SK-N-SH treated with all-trans-retinoic acid at 6 μM for 48 hours (cell line): ENCODE results near the gene EXOC3.

Experiments used
- ATAC-seq: fragments of 200-7000 bp; cut with Tn5 transposase; 3 replicates; pipeline ENCODE4 v1.9.1; 2020; ENCODE audit warnings: mild to moderate bottlenecking, moderate library complexity
- ARNTL ChIP-seq: fragments of 450-650 bp; formaldehyde crosslinking; IDR thresholded peaks from 2 replicates; pipeline ENCODE4 v1.5.0; 2020; ENCODE audit warnings: low read depth, mild to moderate bottlenecking, moderate library complexity, borderline replicate concordance
- BACH2 ChIP-seq: fragments of 250-450 bp; sonication (Bioruptor Pico); IDR thresholded peaks from 2 replicates; pipeline ENCODE4 v1.9.0; 2021; ENCODE audit warnings: mild to moderate bottlenecking, borderline replicate concordance
- CSDC2 ChIP-seq: fragments of 250-450 bp; sonication (Bioruptor Pico); IDR thresholded peaks from 2 replicates; pipeline ENCODE4 v1.5.0; 2020; ENCODE audit warnings: mild to moderate bottlenecking, moderate library complexity
- ESRRG ChIP-seq: fragments of 250-450 bp; sonication (Bioruptor Pico); IDR thresholded peaks from 2 replicates; pipeline ENCODE4 v1.6.1; 2021; ENCODE audit warnings: mild to moderate bottlenecking
- GLIS3 ChIP-seq: fragments of 250-450 bp; sonication (Bioruptor Pico); IDR thresholded peaks from 2 replicates; pipeline ENCODE4 v1.5.0; 2020; ENCODE audit warnings: mild to moderate bottlenecking, moderate library complexity
- ISL1 ChIP-seq: fragments of 250-450 bp; sonication (Bioruptor Pico); IDR thresholded peaks from 2 replicates; pipeline ENCODE4 v2.1.2; 2022; ENCODE audit warnings: mild to moderate bottlenecking, moderate library complexity
- OSR1 ChIP-seq: fragments of 250-450 bp; sonication (Bioruptor Pico); IDR thresholded peaks from 2 replicates; pipeline ENCODE4 v1.8.0; 2022; ENCODE audit warnings: moderate library complexity, mild to moderate bottlenecking, inconsistent platforms
- PPARA ChIP-seq: fragments of 250-450 bp; sonication (Bioruptor Pico); IDR thresholded peaks from 2 replicates; pipeline ENCODE4 v1.5.0; 2020; ENCODE audit warnings: mild to moderate bottlenecking, borderline replicate concordance
- RARB ChIP-seq: fragments of 250-450 bp; sonication (Bioruptor Pico); IDR thresholded peaks from 2 replicates; pipeline ENCODE4 v1.8.0; 2021; ENCODE audit warnings: mild to moderate bottlenecking, moderate library complexity
- SNAI2 ChIP-seq: fragments of 250-450 bp; sonication (Bioruptor Pico); IDR thresholded peaks from 2 replicates; pipeline ENCODE4 v1.5.0; 2020; ENCODE audit warnings: mild to moderate bottlenecking, moderate library complexity
- TCF4 ChIP-seq: fragments of 250-450 bp; sonication (Bioruptor Pico); IDR thresholded peaks from 2 replicates; pipeline ENCODE4 v1.8.0; 2021; ENCODE audit warnings: mild to moderate bottlenecking, moderate library complexity, borderline replicate concordance
- TOX ChIP-seq: fragments of 250-450 bp; sonication (Bioruptor Pico); IDR thresholded peaks from 2 replicates; pipeline ENCODE4 v1.8.0; 2021; ENCODE audit warnings: mild to moderate bottlenecking, moderate library complexity, borderline replicate concordance
- ZC3H10 ChIP-seq: fragments of 250-450 bp; sonication (Bioruptor Pico); IDR thresholded peaks from 2 replicates; pipeline ENCODE4 v1.5.1; 2021; ENCODE audit warnings: mild to moderate bottlenecking, moderate library complexity
- ZFP3 ChIP-seq: fragments of 250-450 bp; sonication (Bioruptor Pico); IDR thresholded peaks from 2 replicates; pipeline ENCODE4 v1.5.0; 2020; ENCODE audit warnings: mild to moderate bottlenecking, moderate library complexity
- ZFP30 ChIP-seq: fragments of 450-650 bp; formaldehyde crosslinking; IDR thresholded peaks from 2 replicates; pipeline ENCODE4 v1.5.0; 2022; ENCODE audit warnings: mild to moderate bottlenecking, moderate library complexity
- ZNF565 ChIP-seq: fragments of 450-650 bp; formaldehyde crosslinking; conservative IDR thresholded peaks from 2 replicates; pipeline ENCODE4 v1.5.0; 2020; ENCODE audit warnings: low read depth, mild to moderate bottlenecking, moderate library complexity
- ZNF70 ChIP-seq: fragments of 450-650 bp; formaldehyde crosslinking; IDR thresholded peaks from 2 replicates; pipeline ENCODE4 v1.5.0; 2020; ENCODE audit warnings: mild to moderate bottlenecking, moderate library complexity
- ZNF8 ChIP-seq: fragments of 450-650 bp; formaldehyde crosslinking; IDR thresholded peaks from 2 replicates; pipeline ENCODE4 v1.5.0; 2020; ENCODE audit warnings: mild to moderate bottlenecking, moderate library complexity
- TF ChIP-seq, protein P1 (sequence below): fragments of 250-450 bp; sonication (Bioruptor Pico); IDR thresholded peaks from 2 replicates; pipeline ENCODE4 v1.5.1; 2021; ENCODE audit warnings: mild to moderate bottlenecking, moderate library complexity
- TF ChIP-seq, protein P2 (sequence below): fragments of 250-450 bp; sonication (Bioruptor Pico); IDR thresholded peaks from 2 replicates; pipeline ENCODE4 v1.5.1; 2020; ENCODE audit warnings: low read depth, mild to moderate bottlenecking, moderate library complexity
- TF ChIP-seq, protein P3 (sequence below): fragments of 250-450 bp; sonication (Bioruptor Pico); IDR thresholded peaks from 2 replicates; pipeline ENCODE4 v1.8.0; 2021; ENCODE audit warnings: low read depth, mild to moderate bottlenecking, moderate library complexity, borderline replicate concordance
- TF ChIP-seq, protein P4 (sequence below): fragments of 250-450 bp; sonication (Bioruptor Pico); IDR thresholded peaks from 2 replicates; pipeline ENCODE4 v1.5.0; 2020; ENCODE audit warnings: mild to moderate bottlenecking, moderate library complexity

EXOC3 gene

DNA sequence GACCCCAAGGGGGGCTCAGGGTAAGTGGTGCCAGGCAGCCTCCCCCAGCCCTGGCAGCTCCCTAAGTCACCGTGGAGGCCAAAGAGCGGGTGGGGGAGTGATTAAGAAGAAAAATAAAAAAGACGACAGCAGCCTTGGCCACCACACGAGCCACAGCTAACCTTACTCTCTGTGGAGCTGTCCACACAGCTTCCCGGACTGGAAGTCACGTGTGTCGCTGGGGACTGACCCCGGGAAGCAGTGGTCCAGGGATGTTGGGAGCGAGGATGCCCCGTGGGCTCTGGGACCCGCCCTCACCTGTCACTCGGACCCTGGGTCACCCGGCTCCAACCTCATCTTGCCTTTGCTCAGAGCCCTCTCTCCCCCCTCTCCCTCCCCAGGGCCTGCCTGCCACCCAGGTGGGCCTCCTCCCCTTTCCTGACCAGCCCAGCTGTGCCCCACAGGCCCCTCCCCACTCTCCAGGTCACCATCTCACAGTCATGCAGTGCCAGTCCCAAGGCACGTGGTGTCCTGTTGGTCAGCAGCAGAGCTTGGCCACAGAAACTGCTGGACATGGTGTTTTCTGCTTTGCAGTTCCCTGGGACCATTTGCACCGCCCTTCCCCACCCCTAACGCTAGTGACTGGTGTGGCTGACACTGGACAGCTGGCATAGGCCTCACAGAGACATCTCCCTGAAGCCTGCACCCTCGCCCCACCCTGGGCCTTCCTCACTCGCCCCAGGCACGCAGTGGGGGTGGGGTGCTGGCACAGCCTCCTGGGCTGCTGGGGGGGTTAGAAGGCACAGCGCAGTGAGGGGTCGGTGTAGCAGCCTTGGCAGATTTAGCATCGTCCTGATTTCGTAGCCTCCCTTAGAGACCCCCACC lies 9.8 kb upstream of the EXOC3 start:
- TF ChIP-seq ZFP3 (no peak), TCF4 (CRISPR knock-in tag) (no peak), BACH2 (no peak), ZNF8 (no peak), TOX (CRISPR knock-in tag) (no peak), ISL1 (no peak), ESRRG (no peak), CSDC2 (CRISPR knock-in tag) (no peak)
- TF ChIP-seq, protein P1, sequence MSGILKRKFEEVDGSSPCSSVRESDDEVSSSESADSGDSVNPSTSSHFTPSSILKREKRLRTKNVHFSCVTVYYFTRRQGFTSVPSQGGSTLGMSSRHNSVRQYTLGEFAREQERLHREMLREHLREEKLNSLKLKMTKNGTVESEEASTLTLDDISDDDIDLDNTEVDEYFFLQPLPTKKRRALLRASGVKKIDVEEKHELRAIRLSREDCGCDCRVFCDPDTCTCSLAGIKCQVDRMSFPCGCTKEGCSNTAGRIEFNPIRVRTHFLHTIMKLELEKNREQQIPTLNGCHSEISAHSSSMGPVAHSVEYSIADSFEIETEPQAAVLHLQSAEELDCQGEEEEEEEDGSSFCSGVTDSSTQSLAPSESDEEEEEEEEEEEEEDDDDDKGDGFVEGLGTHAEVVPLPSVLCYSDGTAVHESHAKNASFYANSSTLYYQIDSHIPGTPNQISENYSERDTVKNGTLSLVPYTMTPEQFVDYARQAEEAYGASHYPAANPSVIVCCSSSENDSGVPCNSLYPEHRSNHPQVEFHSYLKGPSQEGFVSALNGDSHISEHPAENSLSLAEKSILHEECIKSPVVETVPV (CRISPR knock-in tag) = no peak
- TF ChIP-seq, protein P2, sequence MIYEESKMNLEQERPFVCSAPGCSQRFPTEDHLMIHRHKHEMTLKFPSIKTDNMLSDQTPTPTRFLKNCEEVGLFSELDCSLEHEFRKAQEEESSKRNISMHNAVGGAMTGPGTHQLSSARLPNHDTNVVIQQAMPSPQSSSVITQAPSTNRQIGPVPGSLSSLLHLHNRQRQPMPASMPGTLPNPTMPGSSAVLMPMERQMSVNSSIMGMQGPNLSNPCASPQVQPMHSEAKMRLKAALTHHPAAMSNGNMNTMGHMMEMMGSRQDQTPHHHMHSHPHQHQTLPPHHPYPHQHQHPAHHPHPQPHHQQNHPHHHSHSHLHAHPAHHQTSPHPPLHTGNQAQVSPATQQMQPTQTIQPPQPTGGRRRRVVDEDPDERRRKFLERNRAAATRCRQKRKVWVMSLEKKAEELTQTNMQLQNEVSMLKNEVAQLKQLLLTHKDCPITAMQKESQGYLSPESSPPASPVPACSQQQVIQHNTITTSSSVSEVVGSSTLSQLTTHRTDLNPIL = no peak
- no peak for ATAC-seq

DNA sequence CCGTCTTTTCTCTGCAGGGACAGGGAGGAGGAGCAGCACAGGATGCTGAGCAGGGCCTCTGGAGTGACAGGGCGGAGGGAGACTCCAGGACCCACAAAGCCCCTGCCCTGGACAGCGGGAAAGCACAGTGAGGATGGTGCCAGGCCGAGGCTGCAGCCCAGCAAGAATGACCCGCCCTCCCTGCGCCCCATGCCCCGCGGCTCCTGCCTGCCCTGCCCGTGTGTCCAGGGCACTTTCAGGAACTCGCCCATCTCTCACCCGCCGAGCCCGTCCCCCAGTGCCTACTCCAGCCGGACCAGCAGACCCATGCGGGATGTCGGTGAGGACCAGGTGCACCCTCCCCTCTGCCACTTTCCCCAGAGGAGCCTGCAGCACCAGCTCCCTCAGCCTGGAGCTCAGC lies 9.1 kb upstream of the EXOC3 start:
- ATAC-seq = no peak
- TF ChIP-seq PPARA (CRISPR knock-in tag) = no peak
- TF ChIP-seq OSR1 (CRISPR knock-in tag) = no peak
- no peak for TF ChIP-seq BACH2
- TF ChIP-seq, protein P2 = no peak
- no peak for TF ChIP-seq ZNF565
- TF ChIP-seq CSDC2 (CRISPR knock-in tag) = no peak
- TF ChIP-seq ZNF70 (CRISPR knock-in tag) = no peak
- no peak for TF ChIP-seq SNAI2
- no peak for TF ChIP-seq TOX (CRISPR knock-in tag)
- no peak for TF ChIP-seq ZNF8
- TF ChIP-seq, protein P1 (CRISPR knock-in tag) = no peak
- no peak for TF ChIP-seq GLIS3
- no peak for TF ChIP-seq ZFP30
- TF ChIP-seq TCF4 (CRISPR knock-in tag) = no peak
- no peak for TF ChIP-seq RARB (CRISPR knock-in tag)
- no peak for TF ChIP-seq ESRRG
- TF ChIP-seq ARNTL = no peak
- TF ChIP-seq ZC3H10 (CRISPR knock-in tag) = no peak
- TF ChIP-seq, all 23 proteins: peak for 0

DNA sequence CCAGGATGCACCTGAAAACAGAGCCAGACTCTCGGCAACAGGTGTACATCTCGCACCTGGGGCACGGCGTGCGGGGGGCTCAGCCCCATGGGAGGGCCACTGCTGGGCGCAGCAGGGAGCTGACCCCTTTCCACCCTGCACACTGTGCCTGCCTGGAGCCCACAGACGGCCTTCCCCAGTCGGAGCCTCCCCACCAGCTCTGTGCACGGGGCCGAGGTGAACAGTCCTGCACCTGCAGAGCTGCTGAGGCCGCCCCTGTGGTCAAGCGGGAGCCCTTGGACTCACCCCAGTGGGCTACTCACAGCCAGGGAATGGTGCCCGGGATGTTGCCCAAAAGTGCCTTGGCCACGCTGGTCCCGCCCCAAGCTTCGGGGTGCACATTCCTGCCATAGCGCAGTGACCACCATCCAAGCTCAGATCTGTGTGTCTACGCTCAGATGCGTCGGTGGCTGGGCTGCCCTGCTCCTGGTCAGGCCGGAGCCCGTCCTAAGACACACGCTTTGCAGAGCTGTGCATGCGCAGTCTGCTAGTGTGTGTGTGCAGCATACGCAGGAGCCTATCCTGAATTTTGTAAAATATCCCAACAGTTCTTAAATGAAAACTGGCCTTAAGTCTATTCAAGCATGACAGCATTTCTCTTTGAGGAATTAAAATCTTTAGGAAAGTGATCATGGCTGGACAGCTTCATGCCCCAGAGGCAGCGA lies 8.4 kb upstream of the EXOC3 start:
- TF ChIP-seq GLIS3 = no peak
- no peak for TF ChIP-seq CSDC2 (CRISPR knock-in tag)
- no peak for ATAC-seq

DNA sequence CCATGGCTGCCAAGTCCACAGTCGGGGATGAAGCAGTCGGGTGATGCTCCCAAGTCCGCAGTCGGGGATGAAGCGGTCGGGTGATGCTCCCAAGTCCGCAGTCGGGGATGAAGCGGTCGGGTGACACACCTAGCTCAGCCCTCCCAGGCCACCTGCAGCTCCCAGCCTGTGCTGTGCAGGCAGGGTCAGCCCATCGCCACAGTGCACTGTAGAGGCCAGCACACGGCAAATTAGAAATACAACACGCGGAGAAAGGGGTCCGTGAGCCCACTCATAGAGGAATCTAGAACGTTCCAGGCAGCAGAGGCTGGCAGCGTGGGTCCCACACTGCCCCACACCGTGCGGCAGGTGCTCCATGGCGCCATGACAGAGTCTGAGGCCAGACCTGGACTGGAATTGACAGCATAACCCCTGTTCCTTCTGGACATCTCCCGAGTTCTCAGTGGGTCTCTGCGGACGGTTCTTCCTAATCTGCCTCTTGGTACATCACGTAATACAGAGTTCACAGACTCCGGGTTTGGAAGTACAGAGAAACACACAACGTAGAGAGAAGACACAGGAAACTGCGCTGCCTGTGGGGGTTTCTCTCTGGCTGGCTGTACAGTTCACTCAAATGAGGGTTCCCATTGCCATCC lies 7.7 kb upstream of the EXOC3 start:
- no peak for ATAC-seq
- no peak for TF ChIP-seq TCF4 (CRISPR knock-in tag)
- TF ChIP-seq, protein P3, sequence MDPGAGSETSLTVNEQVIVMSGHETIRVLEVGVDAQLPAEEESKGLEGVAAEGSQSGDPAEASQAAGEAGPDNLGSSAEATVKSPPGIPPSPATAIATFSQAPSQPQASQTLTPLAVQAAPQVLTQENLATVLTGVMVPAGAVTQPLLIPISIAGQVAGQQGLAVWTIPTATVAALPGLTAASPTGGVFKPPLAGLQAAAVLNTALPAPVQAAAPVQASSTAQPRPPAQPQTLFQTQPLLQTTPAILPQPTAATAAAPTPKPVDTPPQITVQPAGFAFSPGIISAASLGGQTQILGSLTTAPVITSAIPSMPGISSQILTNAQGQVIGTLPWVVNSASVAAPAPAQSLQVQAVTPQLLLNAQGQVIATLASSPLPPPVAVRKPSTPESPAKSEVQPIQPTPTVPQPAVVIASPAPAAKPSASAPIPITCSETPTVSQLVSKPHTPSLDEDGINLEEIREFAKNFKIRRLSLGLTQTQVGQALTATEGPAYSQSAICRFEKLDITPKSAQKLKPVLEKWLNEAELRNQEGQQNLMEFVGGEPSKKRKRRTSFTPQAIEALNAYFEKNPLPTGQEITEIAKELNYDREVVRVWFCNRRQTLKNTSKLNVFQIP (CRISPR knock-in tag) = no peak
- TF ChIP-seq SNAI2 = no peak
- TF ChIP-seq ZNF565 = no peak
- no peak for TF ChIP-seq BACH2
- no peak for TF ChIP-seq ZNF70 (CRISPR knock-in tag)
- TF ChIP-seq CSDC2 (CRISPR knock-in tag) = no peak
- TF ChIP-seq, protein P4, sequence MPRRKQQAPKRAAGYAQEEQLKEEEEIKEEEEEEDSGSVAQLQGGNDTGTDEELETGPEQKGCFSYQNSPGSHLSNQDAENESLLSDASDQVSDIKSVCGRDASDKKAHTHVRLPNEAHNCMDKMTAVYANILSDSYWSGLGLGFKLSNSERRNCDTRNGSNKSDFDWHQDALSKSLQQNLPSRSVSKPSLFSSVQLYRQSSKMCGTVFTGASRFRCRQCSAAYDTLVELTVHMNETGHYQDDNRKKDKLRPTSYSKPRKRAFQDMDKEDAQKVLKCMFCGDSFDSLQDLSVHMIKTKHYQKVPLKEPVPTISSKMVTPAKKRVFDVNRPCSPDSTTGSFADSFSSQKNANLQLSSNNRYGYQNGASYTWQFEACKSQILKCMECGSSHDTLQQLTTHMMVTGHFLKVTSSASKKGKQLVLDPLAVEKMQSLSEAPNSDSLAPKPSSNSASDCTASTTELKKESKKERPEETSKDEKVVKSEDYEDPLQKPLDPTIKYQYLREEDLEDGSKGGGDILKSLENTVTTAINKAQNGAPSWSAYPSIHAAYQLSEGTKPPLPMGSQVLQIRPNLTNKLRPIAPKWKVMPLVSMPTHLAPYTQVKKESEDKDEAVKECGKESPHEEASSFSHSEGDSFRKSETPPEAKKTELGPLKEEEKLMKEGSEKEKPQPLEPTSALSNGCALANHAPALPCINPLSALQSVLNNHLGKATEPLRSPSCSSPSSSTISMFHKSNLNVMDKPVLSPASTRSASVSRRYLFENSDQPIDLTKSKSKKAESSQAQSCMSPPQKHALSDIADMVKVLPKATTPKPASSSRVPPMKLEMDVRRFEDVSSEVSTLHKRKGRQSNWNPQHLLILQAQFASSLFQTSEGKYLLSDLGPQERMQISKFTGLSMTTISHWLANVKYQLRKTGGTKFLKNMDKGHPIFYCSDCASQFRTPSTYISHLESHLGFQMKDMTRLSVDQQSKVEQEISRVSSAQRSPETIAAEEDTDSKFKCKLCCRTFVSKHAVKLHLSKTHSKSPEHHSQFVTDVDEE (CRISPR knock-in tag) = no peak
- TF ChIP-seq PPARA (CRISPR knock-in tag) = no peak
- TF ChIP-seq RARB (CRISPR knock-in tag) = no peak
